GM19455 (cell line): ENCODE data around the gene CCDC88B.
"Not testable (repeated sequence)": the region's sequence is repeated elsewhere in the genome, so short reads cannot be mapped to it uniquely, and the experiment has no call there.

ENCODE experiments used
- ATAC-seq: cut with Tn5 transposase; IDR thresholded peaks from one replicate; pipeline ENCODE4 v1.9.1; 2021; ENCODE audit not compliant: unreplicated experiment

The CCDC88B gene

DNA sequence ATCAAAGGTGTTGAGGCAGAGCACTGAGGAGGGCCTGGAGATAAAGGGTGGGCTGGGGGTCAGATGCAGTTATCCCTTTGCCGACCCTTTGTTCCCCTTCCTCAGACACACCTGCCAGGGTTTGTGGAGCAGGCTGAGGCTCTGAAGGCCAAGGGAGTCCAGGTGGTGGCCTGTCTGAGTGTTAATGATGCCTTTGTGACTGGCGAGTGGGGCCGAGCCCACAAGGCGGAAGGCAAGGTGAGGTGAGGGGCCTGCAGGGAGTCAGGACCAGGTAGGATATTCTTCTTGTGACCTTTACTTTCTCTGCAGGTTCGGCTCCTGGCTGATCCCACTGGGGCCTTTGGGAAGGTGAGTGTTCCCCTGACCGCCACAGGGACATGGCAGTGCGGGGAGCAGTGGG lies 19.4 kb upstream of the CCDC88B start:
- ATAC-seq, result no peak

DNA sequence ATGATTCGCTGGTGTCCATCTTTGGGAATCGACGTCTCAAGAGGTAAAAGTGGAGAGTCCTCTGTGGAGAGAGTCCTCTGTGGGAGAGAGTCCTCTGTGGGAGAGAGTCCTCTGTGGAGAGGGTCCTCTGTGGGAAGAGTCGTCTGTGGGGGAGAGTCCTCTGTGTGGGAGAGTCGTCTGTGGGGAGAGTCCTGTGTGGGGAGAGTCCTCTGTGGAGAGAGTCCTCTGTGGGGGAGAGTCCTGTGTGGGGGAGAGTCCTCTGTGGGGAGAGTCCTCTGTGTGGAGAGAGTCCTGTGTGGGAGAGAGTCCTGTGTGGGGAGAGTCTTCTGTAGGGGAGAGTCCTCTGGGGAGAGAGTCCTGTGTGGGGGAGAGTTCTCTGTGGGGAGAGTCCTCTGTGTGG lies 19.0 kb upstream of the CCDC88B start:
- ATAC-seq, result no peak

DNA sequence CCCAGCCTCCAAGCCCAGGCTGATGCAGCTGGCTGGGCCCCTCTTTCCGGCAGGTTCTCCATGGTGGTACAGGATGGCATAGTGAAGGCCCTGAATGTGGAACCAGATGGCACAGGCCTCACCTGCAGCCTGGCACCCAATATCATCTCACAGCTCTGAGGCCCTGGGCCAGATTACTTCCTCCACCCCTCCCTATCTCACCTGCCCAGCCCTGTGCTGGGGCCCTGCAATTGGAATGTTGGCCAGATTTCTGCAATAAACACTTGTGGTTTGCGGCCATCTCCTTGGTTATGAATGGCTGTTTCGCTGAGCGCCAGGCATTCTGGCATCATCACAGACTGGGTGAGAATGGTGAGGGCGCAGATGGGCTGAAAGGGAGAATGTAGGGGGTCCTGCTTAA lies 18.5 kb upstream of the CCDC88B start:
- ATAC-seq, result no peak

DNA sequence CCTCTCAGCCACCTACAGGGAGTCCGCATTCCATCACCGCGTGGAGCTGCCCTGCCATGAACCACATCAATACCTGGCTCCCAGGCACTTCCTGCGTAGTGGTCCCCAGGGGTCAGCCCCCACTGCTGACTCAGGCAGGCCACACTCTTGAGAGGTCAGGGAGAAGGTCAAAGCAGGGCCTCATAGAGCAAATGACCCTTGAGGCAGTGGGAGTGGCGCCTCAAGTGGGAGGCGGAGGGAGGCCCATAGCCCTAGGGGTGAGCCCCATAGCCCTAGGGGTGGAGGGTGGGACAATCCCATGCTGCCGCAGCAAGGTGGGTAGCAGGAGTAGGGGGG lies 17.1 kb upstream of the CCDC88B start:
- ATAC-seq, result no peak

DNA sequence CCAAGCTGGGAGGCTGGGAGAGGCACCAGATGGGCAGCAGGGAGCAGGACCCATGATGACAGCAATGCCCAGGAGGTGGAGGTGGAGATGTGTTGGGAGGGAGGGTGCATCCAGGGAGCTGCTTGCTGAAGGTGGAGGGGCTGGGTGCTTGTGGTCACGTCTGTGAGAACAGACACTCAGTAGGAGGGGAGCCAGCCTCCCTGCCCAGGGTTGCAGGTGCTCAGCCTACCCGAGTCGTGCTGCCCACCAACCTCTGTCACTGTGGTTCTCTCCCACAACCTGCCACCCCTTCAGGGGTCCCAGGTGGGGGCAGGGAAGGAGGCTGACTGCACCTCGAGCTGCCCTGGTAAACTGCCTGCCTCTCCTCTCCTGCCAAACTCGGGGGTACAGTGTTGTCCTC lies 16.6 kb upstream of the CCDC88B start:
- ATAC-seq, result no peak

DNA sequence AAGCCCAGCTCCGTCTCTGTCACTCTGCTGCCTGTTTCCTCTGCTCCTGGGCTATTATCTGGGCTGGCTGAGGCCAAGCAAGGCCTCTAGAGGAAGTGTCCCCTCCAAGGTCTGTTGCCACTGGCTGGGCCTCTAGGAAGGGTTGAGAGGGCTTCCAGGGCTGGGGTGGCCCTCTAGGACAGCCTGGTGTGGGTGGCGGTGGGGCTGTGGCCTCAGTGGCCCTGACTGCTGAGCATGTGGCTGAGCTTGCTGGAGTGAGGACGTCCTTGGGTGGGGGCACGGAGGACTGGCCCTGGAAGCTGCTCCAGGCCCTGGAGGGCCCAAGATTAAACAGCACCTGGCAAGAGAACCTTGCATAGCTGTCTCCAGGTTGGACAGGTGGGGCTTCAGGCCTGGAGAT lies 16.0 kb upstream of the CCDC88B start:
- not testable (repeated sequence) for ATAC-seq

DNA sequence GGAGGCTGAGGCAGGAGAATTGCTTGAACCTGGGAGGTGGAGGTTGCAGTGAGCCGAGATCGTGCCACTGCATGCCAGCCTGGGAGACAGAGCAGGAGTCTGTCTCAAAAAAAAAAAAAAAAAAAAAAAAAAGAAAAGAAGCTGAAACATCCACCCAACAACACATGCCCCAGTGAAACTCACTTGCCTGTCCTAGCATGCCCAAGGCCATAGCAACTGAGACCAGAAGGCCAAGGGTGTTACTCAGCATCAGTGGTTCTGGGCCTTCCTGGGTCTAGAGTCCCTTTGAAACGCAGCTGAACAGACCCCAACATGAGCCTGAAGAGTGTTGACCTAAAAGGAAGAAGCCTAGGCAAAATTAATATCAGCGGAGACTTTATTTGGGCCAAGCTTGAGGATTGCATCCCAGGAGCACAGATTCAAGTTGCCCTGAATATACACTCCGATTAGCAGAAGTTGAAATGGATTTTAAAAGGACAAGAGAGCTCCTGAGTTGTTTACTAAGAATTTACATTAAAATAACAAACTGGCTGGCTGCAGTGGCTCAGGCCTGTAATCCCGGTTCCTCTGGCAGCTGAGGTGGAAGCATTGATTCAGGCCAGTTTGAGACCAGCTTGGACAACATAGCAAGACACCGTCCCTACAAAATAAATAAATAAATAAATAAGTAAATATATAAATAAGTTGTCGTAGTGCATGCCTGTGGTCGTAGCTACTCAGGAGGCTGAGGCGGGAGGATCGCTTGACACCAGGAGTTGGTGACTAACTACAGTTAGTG lies 15.1 kb upstream of the CCDC88B start:
- no peak for ATAC-seq

DNA sequence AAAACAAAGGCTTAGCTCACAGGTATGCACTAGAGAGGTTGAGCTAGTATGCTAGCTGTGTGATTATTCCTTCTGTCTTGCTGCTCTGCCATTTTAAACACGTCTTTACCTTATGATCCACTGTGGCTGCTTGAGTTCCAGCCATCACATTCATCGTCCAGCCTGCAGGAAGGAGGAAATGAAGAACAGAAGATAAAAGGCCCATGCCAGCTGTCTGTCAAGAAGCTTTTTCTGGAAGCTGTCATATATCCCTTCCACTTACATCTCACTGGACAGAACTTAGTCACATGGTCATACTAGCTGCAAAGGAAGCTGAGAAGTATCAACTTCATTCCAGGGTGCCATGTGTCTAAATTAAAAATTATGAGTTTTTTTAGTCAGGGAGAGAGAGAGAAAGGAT lies 12.6 kb upstream of the CCDC88B start:
- no peak for ATAC-seq

DNA sequence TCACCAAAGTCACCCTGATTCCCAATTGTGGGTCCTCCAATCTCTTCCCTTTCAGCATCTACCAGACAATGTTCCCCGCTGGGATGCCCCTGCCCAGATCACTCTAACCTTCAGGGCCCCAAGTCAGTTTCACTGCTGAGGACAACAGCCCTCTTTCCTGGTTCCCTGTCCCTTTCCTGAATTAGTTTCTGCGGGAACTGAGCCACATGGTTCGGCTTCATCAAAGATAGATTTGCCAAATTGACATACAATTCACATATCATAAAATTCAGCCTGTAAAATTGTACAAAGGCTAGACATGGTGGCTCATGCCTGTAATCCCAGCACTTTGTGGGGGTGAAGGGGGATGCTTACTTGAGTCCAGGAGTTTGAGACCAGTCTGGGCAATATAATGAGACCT lies 12.0 kb upstream of the CCDC88B start:
- ATAC-seq, result no peak

DNA sequence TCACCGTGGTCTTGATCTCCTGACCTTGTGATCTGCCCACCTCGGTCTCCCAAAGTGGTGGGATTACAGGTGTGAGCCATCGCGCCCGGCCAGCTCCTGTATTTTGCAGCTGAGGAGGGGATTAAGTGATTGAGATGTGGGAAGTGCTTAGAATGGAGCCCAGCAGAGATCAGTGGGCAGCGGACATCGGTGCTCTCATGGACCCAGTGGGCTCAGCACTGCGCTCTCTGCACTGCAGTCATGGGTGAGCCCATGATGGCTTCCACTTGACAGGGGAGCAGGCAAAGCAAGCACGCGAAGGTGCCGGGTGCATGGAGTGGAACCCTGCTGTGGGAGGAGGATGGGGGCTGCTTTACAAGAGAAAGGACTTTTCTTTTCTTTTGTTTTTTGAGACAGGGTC lies 9.1 kb upstream of the CCDC88B start:
- ATAC-seq, result no peak

DNA sequence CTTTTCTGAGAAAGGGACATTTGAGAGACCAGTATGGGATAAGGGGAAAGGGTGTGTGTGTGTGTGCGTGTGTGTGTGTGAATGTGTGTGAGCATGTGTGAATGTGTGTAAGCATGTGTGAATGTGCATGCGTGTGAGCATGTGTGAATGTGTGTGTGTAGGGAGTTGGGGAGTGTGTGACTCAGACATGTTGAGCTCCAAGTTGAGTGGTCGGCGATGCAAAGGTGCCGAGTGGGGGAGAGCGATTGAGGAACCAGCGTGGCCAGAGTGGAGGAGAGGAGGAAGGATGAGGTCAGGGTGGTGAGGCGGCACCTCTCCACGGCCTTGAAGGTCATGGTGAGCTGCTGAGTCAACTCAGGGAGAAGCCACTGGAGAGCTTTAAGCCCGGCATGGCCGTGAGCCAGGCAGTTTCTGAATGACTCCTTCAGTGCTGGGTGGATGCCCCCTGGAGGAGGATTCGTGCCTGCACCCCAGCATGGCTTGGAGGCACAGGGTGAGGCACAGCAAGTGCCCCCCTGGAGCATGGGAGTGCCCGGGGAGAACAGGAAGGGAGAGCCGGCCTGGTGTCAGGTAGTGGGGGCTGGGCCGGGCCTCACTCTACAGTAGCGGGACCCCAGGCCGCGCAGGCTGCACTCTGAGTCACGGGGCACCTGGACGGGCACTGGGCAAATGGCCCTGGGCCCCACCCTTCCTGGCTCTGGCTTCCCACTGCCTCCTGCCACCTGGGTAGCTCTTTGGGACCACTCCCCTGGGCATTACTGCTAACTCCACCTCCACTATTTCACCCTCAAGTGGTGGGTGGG lies 8.2 kb upstream of the CCDC88B start:
- no peak for ATAC-seq

DNA sequence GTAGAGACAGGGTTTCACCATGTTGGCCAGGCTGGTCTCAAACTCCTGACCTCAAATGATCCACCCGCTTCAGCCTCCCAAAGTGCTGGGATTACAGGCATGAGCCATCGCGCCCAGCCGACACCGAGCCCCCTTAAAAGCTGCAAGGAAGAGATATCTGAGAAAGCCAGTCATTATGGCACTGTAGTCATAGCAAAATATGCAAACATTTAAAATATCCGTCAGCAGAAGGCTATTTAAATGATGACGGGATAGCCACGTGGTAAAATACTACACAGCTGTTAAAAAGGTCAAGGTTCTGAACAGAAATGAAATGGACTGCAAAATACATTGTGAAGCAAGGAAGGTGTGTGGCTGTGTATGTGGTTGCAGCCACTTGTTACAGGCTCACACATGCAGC lies 6.4 kb upstream of the CCDC88B start:
- ATAC-seq, result no peak

DNA sequence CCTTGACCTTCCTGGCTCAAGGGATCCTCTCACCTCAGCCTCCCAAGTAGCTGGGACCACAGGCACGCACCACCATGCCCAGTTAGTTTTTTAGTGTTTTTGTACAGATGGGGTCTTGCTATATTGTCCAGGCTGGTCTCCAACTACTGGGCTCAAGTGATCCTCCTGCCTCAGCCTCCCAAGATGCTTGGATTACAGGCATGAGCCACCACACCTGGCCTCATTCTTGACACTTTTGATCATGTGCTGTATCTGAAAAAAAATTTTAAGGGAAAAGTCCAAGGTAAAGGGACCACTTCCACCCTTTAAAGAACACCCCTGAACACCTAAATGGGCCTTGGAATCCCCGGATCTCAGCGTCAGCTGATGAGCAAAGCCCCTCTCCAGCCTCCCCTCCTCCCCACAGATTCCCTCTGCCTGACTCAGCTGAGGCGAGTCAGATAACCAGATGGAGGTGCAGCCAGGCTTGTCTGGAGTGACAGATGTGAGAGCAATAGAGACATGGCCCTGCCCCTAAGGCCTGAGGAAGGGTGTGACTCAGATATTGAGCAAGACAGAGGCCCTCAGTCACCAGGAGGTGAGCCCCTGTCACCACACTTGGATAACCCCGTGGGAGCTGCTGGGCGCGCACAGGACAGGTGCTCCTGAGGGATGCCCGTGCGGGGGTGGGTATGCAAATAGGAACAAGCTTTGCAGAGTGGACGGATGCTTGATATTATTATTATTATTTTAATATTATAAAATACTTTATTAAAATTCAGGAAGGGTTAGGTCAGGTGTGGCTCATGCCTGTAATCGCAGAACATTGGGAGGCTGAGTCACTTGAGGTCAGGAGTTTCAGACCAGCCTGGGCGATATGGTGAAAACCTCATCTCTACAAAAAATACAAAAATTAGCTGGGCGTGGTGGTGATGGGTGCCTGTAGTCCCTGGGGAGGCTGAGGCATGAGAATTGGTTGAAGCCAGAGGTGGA lies 5.0 kb upstream of the CCDC88B start:
- peak; percentile 74 for ATAC-seq

DNA sequence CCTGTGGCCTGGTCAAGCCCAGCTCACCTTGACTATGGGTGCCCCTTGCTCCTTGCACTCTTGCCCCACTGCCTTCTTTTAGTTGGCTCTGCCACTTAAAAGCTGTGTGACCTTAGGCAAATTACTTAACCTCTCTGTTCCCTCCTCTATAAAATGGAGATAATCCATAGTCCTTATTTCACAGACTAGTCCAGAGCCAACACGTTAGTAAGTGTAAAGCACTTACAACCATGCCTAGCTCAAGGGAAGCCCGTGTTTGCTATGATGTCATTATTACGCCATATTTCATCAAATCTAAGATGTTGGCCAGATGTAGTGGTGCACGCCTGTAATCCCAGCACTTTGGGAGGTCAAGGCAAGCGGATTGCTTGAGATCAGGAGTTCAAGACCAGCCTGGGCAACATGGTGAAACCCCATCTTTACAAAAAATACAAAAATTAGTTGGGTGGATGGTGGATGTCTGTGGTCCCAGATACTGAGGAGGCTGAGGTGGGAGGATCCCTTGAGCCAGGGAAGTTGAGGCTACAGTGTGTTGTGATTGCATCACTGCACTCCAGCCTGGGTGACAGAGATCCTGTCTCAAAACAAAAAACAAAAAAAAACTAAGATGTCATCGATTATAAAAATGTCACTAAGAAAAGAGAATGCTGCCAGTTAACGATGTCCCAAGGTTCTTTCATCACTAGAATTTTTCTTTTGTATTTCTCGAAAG lies 2.3 kb upstream of the CCDC88B start:
- ATAC-seq, result no peak

DNA sequence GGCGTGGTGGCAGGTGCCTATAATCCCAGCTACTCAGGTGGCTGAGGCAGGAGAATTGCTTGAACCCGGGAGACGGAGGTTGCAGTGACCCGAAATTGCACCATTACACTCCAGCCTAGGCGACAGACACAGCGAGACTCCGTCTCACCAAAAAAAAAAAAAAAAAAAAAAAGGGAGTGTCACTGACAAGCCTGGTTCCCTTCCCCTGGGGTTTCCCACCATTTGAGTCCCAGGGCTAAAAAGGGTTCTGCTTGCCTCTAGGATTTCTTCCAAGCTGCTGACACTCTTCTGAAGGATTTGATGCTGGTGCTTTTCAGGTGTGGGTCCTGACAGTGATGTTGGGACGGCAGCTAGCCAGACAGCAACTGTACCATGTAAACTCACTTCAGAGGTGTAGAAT lies 1.3 kb upstream of the CCDC88B start:
- no peak for ATAC-seq

DNA sequence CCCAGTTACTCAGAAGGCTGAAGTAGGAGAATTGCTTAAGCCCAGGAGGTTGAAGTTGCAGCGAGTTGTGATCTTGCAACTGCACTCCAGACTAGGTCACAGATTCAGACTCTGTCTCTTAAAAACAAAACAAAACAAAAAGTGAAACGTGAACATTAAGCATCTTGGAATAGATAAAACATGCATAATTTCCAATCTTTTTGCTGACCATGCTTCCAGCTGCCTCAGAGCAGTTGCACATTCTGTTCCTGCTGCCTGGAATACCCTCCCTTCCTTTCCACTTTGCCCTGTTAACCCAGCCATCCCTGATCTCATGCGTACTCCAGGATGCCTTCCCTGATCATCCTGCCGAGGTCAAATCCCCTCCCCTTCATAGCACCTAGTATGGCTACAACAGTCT lies 718 bp upstream of the CCDC88B start:
- no peak for ATAC-seq

DNA sequence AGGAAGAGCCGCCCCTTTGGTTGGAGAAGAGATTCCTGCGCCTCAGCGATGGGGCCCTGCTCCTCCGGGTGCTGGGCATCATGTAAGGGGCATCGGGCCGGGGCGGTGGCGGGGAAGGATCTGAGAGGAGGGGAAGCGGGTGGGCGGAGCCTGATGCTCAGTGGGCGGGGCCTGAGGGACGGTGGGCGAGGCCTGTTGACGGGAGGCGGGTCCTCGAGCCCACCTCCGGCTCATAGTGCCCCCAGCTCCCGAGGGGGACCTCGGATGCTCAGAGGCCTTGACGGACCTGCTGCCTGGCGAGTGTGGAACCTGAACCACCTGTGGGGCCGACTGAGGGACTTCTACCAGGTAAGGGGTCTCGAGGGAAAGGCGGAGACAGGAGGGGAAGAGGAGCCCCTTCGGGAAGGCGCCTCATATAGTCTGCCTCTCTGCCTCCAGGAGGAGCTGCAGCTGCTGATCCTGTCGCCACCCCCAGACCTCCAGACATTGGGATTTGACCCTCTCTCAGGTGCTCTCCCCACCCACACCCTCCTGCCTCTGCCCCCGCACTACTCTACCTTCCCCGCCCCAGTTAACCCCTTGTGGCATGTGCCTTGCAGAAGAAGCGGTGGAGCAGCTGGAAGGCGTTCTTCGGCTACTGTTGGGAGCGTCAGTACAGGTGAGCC lies 799 bp downstream of the CCDC88B start:
- ATAC-seq, result no peak

DNA sequence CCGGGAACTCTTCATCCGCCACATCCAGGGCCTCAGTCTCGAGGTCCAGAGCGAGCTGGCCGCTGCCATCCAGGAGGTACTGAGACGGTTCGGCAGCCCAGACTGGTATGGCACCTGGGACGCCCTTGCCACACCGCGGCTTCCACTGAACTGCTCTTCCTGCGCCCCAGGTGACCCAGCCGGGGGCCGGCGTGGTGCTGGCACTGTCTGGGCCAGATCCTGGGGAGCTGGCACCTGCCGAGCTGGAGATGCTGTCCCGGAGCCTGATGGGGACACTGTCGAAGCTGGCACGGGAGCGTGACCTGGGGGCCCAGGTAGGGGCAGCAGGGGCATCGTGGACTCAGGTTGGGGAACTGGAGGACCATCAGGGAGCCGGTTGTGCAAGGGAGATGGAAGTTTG lies 1.4 kb downstream of the CCDC88B start:
- no peak for ATAC-seq

DNA sequence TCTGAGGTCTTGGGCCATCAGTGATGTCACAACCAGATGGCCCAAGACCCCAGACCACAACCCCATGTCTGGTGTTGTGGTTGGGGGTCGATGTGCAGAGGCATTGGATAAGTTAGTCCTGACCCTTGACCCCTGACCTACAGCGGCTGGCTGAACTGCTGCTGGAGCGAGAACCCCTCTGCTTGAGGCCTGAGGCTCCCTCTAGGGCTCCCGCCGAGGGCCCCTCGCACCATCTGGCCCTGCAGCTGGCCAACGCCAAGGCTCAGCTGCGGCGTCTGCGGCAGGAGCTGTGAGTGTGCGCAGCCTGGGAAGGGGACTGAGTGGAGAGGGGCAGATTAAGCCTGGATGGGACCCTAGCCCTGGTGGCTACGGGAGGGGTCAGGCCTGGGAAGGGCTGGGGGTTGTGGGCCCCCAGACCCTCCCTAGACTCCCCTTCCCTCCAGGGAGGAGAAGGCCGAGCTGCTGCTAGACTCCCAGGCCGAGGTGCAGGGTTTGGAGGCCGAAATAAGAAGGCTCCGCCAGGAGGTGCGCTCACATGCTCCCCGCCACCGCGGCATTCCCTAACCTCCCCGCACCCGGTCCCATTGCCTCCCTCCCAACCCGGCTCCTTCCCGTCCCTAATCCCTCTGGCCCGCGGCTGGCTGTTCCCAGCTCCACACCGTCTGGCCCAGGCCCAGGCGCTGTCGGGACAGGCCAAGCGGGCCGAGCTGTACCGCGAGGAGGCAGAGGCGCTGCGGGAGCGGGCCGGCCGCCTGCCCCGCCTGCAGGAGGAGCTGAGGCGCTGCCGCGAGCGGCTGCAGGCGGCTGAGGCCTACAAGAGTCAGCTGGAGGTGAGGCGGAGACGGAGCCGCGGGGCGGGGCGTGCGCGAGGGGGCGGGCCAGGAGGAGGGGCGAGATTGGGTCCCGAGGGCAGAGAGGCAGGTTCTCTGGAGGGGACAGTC lies 2.1 kb downstream of the CCDC88B start:
- peak; percentile 39 for ATAC-seq
